Lung (tissue), 12 donors: ENCODE data around the gene CEP70. TPM values are rescaled to one million over a fixed set of nuclear protein-coding genes. Genes with fewer than 3 reads are reported as not detected.
A peak's percentile ranks its signal among the peaks of the same experiment; 100 is the strongest.

ENCODE experiments used
- ATAC-seq: fragments of 200-7000 bp; cut with Tn5 transposase; one replicate; pipeline ENCODE4 v1.9.1; 2020; ENCODE audit warnings: moderate number of reproducible peaks; ENCODE audit not compliant: insufficient read depth, low FRiP score
- DNase-seq, 3 donors: peaks; one replicate each; pipeline ENCODE4 v3.0.0-alpha.2; 2013 to 2017
- H3K27ac ChIP-seq, 2 donors: one replicate each; pipeline ENCODE4 v1.5.1; 2013; ENCODE audit warnings: mild to moderate bottlenecking in 2 of 2, moderate library complexity in 2 of 2, control low read depth in 1 of 2, inconsistent platforms in 1 of 2, low read depth in 1 of 2, low read length in 1 of 2
- H3K27me3 ChIP-seq, 3 donors: one replicate each; pipeline ENCODE4 v1.5.1; 2013; ENCODE audit warnings: low read length in 2 of 3; ENCODE audit not compliant: control insufficient read depth in 3 of 3, insufficient read depth in 3 of 3
- H3K36me3 ChIP-seq, 4 donors: one replicate each; pipeline ENCODE4 v1.5.1; 2013; ENCODE audit warnings: low read length in 4 of 4, mild to moderate bottlenecking in 1 of 4, moderate library complexity in 1 of 4; ENCODE audit not compliant: control insufficient read depth in 4 of 4, insufficient read depth in 4 of 4
- H3K4me1 ChIP-seq, 5 donors: one replicate each; pipeline ENCODE4 v1.5.1; 2013; ENCODE audit warnings: low read length in 5 of 5, mild to moderate bottlenecking in 2 of 5, moderate library complexity in 1 of 5; ENCODE audit not compliant: control insufficient read depth in 5 of 5, insufficient read depth in 5 of 5
- H3K4me3 ChIP-seq: one replicate; pipeline ENCODE4 v1.5.1; 2013; ENCODE audit warnings: mild to moderate bottlenecking, control low read depth, moderate library complexity
- H3K9ac ChIP-seq, 2 donors: one replicate each; pipeline ENCODE4 v1.5.1; 2013; ENCODE audit warnings: low read length in 2 of 2, control low read depth in 1 of 2; ENCODE audit not compliant: insufficient read depth in 1 of 2
- H3K9me3 ChIP-seq, 4 donors: one replicate each; pipeline ENCODE4 v1.5.1; 2013; ENCODE audit warnings: low read length in 3 of 4, mild to moderate bottlenecking in 1 of 4, moderate library complexity in 1 of 4; ENCODE audit not compliant: control insufficient read depth in 4 of 4, insufficient read depth in 3 of 4
- CTCF ChIP-seq: IDR thresholded peaks from 2 replicates; pipeline ENCODE4 v1.5.1; 2012; ENCODE audit warnings: mild to moderate bottlenecking; ENCODE audit errors: control extremely low read depth, extremely low read depth
- WGBS, 2 donors: extraction: QIAGEN DNeasy Blood & Tissue Kit; methylation state at CpG; one replicate each; pipeline ENCODE4 v1.1.7; 2013; 5-methylcytosine and 5-hydroxymethylcytosine counted together
- polyA plus RNA-seq, 2 donors: library from polyadenylated mRNA; stranded (reverse); fragments of 200-250 nt; gene quantifications; one replicate each; pipeline ENCODE4 v1.2.1, GENCODE V29; 2013
- total RNA-seq, 2 donors: library from RNA; depleted of rRNA in 1 of 2; stranded (reverse); fragments of >200 nt in 1 of 2; gene quantifications; one replicate each; pipeline ENCODE4 v1.2.1, GENCODE V29; 2014 to 2021
- donor health status: control.
- donor health status: control.
- donor health status: Bipolar disorder and iron deficiency.
- donor health status: healthy.
- donor health status: DM: yes; HTN: yes; CAD: no.

Gene CEP70
- total and polyA plus RNA-seq, 4 donors: 19.5 to 137 (median 32.5) TPM

GRCh38 chr3:138511945-138512344 lies 82.1 kb downstream of the CEP70 start:
- no peak for DNase-seq
- no peaks in the 10 kb centered on the region for H3K27me3 ChIP-seq
- no peak for ATAC-seq
- no peaks in the 10 kb centered on the region for H3K4me1 ChIP-seq
- H3K9me3 ChIP-seq: no peaks in the 10 kb centered on the region
- H3K27ac ChIP-seq: peak overlapping the region in 1 of 2 donors; percentile 15
- H3K9ac ChIP-seq: no peak overlapping the region
- peaks cover 0 to 6% (median 3%) of the 10 kb centered on the region in 4 donors for H3K36me3 ChIP-seq
- no peak overlapping the region for H3K4me3 ChIP-seq
- TF ChIP-seq CTCF: no peak

GRCh38 chr3:138509586-138509985 lies 84.5 kb downstream of the CEP70 start:
- no peak for TF ChIP-seq CTCF
- Histone ChIP-seq H3K9me3 (no peaks in the 10 kb centered on the region), H3K4me3 (no peak overlapping the region), H3K36me3 (peaks cover 0 to 5% (median 2%) of the 10 kb centered on the region in 4 donors), H3K9ac (no peak overlapping the region), H3K4me1 (no peaks in the 10 kb centered on the region), H3K27ac (no peak overlapping the region), H3K27me3 (no peaks in the 10 kb centered on the region)
- DNase-seq (no peak), ATAC-seq (no peak)
- 97 to 99% methylated on average over 2 of the region's 2 CpGs for WGBS, 2 donors

- WGBS, 2 donors: 99% methylated on average over 3 of the region's 3 CpGs
- H3K36me3 ChIP-seq: peaks cover 0 to 6% (median 4%) of the 10 kb centered on the region in 4 donors
- no peak overlapping the region for H3K27ac ChIP-seq
- no peak overlapping the region for H3K4me3 ChIP-seq
- H3K9me3 ChIP-seq: no peaks in the 10 kb centered on the region
- H3K4me1 ChIP-seq: no peaks in the 10 kb centered on the region
- H3K27me3 ChIP-seq: no peaks in the 10 kb centered on the region
- no peak for DNase-seq
- no peak for ATAC-seq
- no peak overlapping the region for H3K9ac ChIP-seq
- TF ChIP-seq CTCF: no peak
Observed at GRCh38 chr3:138507524-138507923, 86.5 kb downstream of the CEP70 start.

GRCh38 chr3:138498991-138499390 lies 95.1 kb downstream of the CEP70 start:
- no peak for TF ChIP-seq CTCF
- Histone ChIP-seq H3K4me3 (no peak overlapping the region), H3K4me1 (peaks cover 0 to 12% (median 0%) of the 10 kb centered on the region in 5 donors), H3K9ac (no peak overlapping the region), H3K27ac (no peak overlapping the region), H3K36me3 (peaks cover 0 to 8% (median 4%) of the 10 kb centered on the region in 4 donors), H3K27me3 (no peaks in the 10 kb centered on the region), H3K9me3 (no peaks in the 10 kb centered on the region)
- DNase-seq: no peak
- no peak for ATAC-seq
